Measurements from ENCODE around the gene TMEM38A.

The TMEM38A gene

DNA sequence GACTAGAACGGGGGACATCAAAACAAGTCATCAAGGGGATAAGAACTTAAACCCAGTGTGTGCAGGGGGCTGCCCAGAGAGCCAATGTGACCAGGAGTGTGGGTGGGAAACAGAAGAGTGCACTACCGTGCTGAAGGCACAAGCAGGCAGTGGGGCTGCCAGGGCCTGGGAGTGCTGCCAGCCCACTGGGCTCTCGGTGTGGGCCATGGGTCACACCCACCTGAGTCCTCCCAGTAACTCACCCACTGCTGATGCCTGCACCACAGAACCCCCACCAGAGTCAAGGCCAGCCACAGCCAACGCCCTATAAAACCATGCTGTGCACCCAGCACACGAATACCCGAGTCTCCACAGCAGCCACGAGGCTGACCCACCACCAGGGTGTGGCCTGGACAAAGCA is 41.5 kb upstream of the TMEM38A start:
- CTCF ChIA-PET, result no interaction called here
- TF ChIP-seq, protein P1, sequence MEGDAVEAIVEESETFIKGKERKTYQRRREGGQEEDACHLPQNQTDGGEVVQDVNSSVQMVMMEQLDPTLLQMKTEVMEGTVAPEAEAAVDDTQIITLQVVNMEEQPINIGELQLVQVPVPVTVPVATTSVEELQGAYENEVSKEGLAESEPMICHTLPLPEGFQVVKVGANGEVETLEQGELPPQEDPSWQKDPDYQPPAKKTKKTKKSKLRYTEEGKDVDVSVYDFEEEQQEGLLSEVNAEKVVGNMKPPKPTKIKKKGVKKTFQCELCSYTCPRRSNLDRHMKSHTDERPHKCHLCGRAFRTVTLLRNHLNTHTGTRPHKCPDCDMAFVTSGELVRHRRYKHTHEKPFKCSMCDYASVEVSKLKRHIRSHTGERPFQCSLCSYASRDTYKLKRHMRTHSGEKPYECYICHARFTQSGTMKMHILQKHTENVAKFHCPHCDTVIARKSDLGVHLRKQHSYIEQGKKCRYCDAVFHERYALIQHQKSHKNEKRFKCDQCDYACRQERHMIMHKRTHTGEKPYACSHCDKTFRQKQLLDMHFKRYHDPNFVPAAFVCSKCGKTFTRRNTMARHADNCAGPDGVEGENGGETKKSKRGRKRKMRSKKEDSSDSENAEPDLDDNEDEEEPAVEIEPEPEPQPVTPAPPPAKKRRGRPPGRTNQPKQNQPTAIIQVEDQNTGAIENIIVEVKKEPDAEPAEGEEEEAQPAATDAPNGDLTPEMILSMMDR (IDR thresholded peaks at IDR 0.05; ENCODE audit: insufficient read depth, low read length, missing control alignments), result no peak
- POLR2A ChIA-PET, result interaction anchor here (2.4 kb wide), 1 partner anchor 9 kb away, joined by 10 read pairs; the partner anchor contains the start of gene MED26
- H3K4me3 ChIP-seq (ENCODE audit: low read depth, low read length), result no peak overlapping the region
- DNase-seq (ENCODE audit: low read depth, low spot score), result no peak

DNA sequence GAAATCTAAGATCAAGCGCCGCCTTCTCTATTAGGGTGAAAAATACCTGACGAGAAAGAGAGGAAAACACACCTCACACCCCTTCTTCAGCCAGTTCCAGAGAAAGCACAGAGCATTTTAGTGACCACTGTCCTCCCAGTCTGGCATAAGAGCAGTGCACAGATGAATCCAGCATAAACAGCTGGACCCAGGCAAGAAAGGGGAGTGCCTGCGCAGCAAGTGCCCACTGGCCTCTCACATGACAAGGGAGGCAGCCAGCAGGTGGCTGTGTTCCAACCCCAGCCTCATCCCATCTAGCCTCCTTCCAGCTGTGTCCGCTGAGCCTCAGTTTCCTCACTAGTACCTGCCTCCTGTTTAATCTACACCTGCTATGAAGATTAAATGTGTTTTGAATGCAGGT is 40.9 kb upstream of the TMEM38A start:
- no peak overlapping the region for H3K4me3 ChIP-seq (ENCODE audit: low read depth, low read length)
- DNase-seq (ENCODE audit: low read depth, low spot score), result no peak
- TF ChIP-seq, protein P1 (IDR thresholded peaks at IDR 0.05; ENCODE audit: insufficient read depth, low read length, missing control alignments), result no peak
- ChIA-PET POLR2A (no interaction called here), CTCF (no interaction called here)

DNA sequence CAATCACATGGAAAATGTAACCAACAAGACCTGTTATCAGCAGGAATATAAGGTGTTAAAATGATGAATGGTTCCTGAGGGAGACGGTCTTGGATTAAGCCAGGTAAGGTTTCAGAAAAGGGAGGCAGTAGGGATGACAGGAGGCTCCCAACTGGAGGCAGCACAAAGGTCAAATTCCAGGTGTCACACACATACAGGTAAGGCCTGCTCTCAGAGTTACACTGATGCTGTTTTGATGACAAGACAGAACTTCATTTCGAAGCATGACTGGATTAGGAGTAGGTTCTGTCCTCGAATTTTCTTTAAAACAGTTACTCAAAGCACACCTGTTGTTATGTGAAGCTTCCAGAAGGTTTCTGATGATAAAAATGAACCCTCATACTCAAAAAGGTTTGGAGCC is 40.4 kb upstream of the TMEM38A start:
- TF ChIP-seq, protein P1 (IDR thresholded peaks at IDR 0.05; ENCODE audit: insufficient read depth, low read length, missing control alignments), result no peak
- H3K4me3 ChIP-seq (ENCODE audit: low read depth, low read length), result no peak overlapping the region
- CTCF ChIA-PET, result no interaction called here
- POLR2A ChIA-PET, result no interaction called here
- no peak for DNase-seq (ENCODE audit: low read depth, low spot score)

DNA sequence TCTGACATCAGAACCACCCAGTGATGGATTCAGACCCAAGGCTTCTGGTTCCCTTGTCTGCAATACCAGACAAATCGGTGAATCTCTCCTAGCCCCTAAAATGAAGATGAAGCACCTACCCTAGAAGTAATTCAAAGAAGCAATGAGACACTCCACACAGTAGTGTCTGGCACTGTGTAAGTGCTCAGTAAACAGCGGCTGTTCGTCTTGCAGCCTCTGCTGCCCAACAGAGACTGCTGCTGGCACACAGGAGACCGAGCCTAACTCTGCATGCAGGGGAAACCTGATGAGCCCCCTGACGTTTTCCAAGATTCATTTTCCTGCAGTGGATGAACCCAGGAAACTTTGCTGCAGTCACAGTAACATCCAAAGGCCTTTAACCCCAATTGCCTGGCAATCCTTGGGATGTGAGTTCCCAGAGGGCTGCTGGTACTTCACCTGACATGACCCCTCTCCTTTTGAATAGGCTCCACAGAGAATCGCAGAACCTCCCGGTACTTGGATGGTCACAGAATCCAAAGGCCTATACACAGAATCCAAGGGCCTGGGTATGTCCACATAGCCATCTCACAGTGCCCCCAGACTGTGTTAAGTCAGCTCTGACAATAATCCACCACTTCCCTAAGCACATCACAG is 39.7 kb upstream of the TMEM38A start:
- H3K4me3 ChIP-seq (ENCODE audit: low read depth, low read length), result no peak overlapping the region
- TF ChIP-seq, protein P1 (IDR thresholded peaks at IDR 0.05; ENCODE audit: insufficient read depth, low read length, missing control alignments), result no peak
- ChIA-PET CTCF (no interaction called here), POLR2A (no interaction called here)
- no peak for DNase-seq (ENCODE audit: low read depth, low spot score)

DNA sequence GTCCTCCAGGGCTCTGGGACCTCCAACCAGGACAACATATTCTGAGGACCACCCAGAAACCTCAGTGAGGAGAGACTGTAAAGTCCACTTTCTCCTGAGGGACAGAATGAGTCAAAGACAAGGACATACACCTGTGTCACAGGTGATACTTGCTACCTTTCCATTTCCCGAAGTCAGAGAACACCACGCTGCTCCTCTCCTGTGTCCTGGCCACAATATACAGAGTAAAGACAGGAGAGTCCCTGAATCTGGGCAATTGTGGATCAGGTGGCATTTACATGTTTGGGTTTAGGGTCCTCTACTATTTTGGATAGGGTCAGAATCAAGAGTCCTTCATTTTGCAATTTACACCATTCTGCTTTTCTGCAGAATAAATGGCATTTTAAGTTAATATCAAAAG is 37.9 kb upstream of the TMEM38A start:
- CTCF ChIA-PET, result no interaction called here
- POLR2A ChIA-PET, result interaction anchor here (1.2 kb wide), 1 partner anchor 50 kb away, joined by 4 read pairs; no protein-coding TSS in a partner anchor
- DNase-seq (ENCODE audit: low read depth, low spot score), result no peak
- H3K4me3 ChIP-seq (ENCODE audit: low read depth, low read length), result no peak overlapping the region
- TF ChIP-seq, protein P1 (IDR thresholded peaks at IDR 0.05; ENCODE audit: insufficient read depth, low read length, missing control alignments), result no peak

DNA sequence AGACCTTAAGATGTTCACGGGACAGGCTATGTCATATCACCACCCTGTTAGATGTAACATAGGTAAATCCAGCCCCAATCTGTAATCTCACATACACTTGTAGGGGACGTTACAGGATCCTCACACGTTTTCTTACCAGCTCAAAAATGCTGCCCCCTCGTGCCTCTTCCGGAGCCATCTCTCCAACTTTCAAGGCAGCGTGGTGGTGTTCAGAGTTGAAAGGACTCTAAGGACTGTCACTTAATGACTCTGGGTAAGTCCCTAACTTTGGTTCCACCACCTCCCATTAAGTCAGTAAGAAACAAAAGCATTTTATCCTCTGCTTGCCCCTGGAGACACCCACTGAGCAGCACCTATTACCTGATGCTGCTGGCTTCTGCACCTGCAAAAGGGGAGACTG is 37.4 kb upstream of the TMEM38A start:
- no peak for DNase-seq (ENCODE audit: low read depth, low spot score)
- ChIA-PET CTCF (interaction anchor here (1.5 kb wide), 1 partner anchor 9 kb away, joined by 3 read pairs; no protein-coding TSS in a partner anchor), POLR2A (no interaction called here)
- TF ChIP-seq, protein P1 (IDR thresholded peaks at IDR 0.05; ENCODE audit: insufficient read depth, low read length, missing control alignments), result no peak
- no peak overlapping the region for H3K4me3 ChIP-seq (ENCODE audit: low read depth, low read length)

Measured in AG04449 (cell line).